Uterus (tissue), 4 donors: Measurements from ENCODE around the gene CHST8. TPM values are rescaled to one million over a fixed set of nuclear protein-coding genes. Genes with fewer than 3 reads are reported as not detected.

Experiments used
- DNase-seq, 2 donors: peaks; one replicate each; pipeline ENCODE4 v3.0.0-alpha.2; 2019 to 2020
- H3K27ac ChIP-seq, 2 donors: fragments of 200-600 bp; sonication (generic); 1 replicate in 1 of 2; 2 replicates in 1 of 2; pipeline ENCODE4 v1.5.1; 2016 to 2018
- H3K27me3 ChIP-seq, 2 donors: fragments of 200-600 bp; sonication (generic); one replicate each; pipeline ENCODE4 v1.5.1; 2018 to 2019; ENCODE audit warnings: control low read depth in 1 of 2
- H3K36me3 ChIP-seq, 2 donors: fragments of 200-600 bp; sonication (generic); one replicate each; pipeline ENCODE4 v1.5.1; 2019; ENCODE audit warnings: control low read depth in 1 of 2
- H3K4me1 ChIP-seq, 2 donors: fragments of 200-600 bp; sonication (generic); one replicate each; pipeline ENCODE4 v1.5.1; 2018 to 2019; ENCODE audit warnings: control low read depth in 1 of 2
- H3K4me3 ChIP-seq, 2 donors: fragments of 200-600 bp; sonication (generic); 1 replicate in 1 of 2; 2 replicates in 1 of 2; pipeline ENCODE4 v1.5.1; 2018 to 2019; ENCODE audit warnings: mild to moderate bottlenecking in 1 of 2
- H3K9me3 ChIP-seq, 2 donors: fragments of 200-600 bp; sonication (generic); one replicate each; pipeline ENCODE4 v1.5.1; 2019; ENCODE audit warnings: control low read depth in 1 of 2
- POLR2A ChIP-seq, 2 donors: fragments of 450-650 bp; IDR thresholded peaks; one replicate each; pipeline ENCODE4 v1.6.1; 2016; ENCODE audit warnings: antibody characterized with exemption in 2 of 2, mild to moderate bottlenecking in 1 of 2, moderate library complexity in 1 of 2
- intact Hi-C: fragments of 100-400 bp; cut with DNase I; formaldehyde crosslinking; loops from one replicate; pipeline ENCODE4 v1.15.1; 2023; ENCODE audit warnings: low total_unique reads
- total RNA-seq, 4 donors: library from RNA; depleted of rRNA in 3 of 4; stranded (reverse); fragments of >200 nt in 3 of 4; gene quantifications; one replicate each; pipeline versions ENCODE4 v1.1.0 to v1.2.4, GENCODE V29; 2014 to 2023
- TF ChIP-seq, protein P1 (sequence below), 4 experiments: fragments of 200-600 bp in 2 of 4; fragments of 450-650 bp in 2 of 4; sonication (generic) in 2 of 4; IDR thresholded peaks; one replicate each; pipeline ENCODE4 v1.5.1; 2016 to 2019; ENCODE audit warnings: antibody characterized with exemption in 4 of 4, mild to moderate bottlenecking in 2 of 4, moderate library complexity in 1 of 4
- donor health status: DM: yes; HTN: yes; CAD: no.

Gene CHST8
- total RNA-seq, 4 donors from 2014 or later: 0.26 to 0.95 (median 0.69) TPM; not detected in 1

DNA sequence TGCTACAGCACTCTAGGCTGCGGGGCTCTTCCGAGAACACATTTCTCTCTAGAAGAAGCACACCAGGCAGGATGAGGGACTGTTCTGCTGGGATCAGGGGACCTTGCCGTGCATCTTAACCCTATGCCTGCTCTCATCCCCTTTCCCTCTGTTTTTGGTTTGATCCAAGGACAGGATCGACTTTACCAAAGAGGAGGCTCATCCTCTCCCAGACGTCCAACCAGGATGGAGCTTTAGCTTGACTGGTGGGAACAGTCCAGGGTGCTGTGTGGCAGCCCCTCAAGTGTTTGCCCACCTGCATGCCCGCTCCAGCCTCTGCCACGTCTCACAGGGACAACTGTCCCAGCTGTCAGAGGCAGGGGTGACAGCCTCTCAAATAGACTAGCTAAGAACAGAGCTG lies 132.6 kb downstream of the CHST8 start:
- Histone ChIP-seq H3K9me3 (no peaks in the 10 kb centered on the region), H3K27ac (no peak overlapping the region), H3K36me3 (no peaks in the 10 kb centered on the region), H3K4me3 (no peak overlapping the region), H3K4me1 (no peaks in the 10 kb centered on the region), H3K27me3 (no peaks in the 10 kb centered on the region)
- TF ChIP-seq, protein P1, sequence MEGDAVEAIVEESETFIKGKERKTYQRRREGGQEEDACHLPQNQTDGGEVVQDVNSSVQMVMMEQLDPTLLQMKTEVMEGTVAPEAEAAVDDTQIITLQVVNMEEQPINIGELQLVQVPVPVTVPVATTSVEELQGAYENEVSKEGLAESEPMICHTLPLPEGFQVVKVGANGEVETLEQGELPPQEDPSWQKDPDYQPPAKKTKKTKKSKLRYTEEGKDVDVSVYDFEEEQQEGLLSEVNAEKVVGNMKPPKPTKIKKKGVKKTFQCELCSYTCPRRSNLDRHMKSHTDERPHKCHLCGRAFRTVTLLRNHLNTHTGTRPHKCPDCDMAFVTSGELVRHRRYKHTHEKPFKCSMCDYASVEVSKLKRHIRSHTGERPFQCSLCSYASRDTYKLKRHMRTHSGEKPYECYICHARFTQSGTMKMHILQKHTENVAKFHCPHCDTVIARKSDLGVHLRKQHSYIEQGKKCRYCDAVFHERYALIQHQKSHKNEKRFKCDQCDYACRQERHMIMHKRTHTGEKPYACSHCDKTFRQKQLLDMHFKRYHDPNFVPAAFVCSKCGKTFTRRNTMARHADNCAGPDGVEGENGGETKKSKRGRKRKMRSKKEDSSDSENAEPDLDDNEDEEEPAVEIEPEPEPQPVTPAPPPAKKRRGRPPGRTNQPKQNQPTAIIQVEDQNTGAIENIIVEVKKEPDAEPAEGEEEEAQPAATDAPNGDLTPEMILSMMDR (IDR thresholded peaks at IDR 0.05): no peak
- no peak for TF ChIP-seq POLR2A (IDR thresholded peaks at IDR 0.05)
- DNase-seq: no peak
- intact Hi-C loops: no loop called here

DNA sequence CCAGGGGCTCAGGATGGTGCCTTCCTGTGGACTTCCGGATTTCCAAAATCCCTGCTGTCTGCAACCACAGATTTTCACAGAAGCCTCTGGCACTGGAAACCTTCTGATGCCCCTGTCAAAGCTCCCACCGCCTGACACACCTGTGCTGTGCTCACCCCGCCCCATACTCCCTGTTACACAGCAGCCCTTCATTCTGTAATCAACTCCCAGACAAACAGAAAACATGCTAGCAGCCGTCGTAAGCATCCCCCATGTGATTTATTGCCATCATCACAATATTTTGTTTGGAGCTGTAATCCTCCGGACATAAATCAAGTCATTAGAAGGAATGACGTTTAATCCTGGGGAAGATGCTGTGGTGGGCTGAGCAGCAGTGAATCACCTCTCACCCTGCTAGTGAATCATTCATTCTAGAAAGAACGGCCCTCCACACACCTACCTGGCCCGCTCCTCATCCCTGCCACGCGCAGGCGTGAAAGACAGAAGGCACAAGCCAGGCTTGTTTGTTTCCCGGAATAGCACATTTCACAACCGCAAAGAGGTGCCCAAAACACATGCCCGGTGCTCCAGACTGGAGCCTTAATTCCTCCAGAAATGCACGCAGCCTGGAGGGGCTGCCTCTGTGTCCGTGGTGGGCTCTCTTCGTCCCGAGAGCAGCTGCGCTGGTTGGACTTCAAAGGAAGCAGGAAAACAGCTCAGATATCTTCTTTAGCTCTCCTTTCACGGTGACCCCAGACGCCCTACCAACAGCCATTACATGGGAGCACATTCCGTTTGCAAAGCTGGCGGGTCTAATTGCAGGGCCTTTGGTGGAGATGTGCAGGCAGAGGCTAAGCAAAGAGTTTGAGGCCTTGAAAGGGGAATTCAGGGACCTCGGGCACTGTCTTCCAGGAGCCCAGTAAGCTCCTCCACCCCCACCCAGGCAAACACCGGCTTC lies 133.6 kb downstream of the CHST8 start:
- no peak for DNase-seq
- H3K27me3 ChIP-seq: no peaks in the 10 kb centered on the region
- TF ChIP-seq POLR2A (IDR thresholded peaks at IDR 0.05): no peak
- TF ChIP-seq, protein P1 (IDR thresholded peaks at IDR 0.05): no peak

DNA sequence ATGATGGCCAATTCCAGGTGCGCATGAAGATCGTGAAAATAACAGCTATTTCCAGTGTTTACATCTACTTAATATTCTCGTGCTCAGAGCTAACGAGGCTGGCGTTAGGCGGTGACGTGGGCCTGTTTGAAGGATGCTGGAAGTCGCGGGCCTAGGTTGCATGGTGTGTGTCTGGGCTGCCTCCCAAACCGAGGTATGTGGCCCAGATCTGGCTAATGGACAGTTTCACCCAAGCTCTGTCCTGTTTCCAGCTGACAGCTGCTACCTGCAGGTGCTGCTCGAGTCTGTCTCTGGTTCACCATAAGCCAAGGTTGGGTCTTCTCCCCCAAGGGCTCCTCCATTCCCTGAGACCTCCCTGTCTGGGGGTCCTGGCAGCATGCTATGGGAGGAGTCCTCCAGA lies 134.4 kb downstream of the CHST8 start:
- intact Hi-C loops: no loop called here
- Histone ChIP-seq H3K9me3 (no peaks in the 10 kb centered on the region), H3K27me3 (no peaks in the 10 kb centered on the region), H3K27ac (no peak overlapping the region), H3K36me3 (no peaks in the 10 kb centered on the region), H3K4me1 (no peaks in the 10 kb centered on the region), H3K4me3 (no peak overlapping the region)
- no peak for DNase-seq
- no peak for TF ChIP-seq POLR2A (IDR thresholded peaks at IDR 0.05)
- TF ChIP-seq, protein P1 (IDR thresholded peaks at IDR 0.05): no peak

More for the DNA sequence above, 133.6 kb downstream of the CHST8 start:
- H3K9me3 ChIP-seq: no peaks in the 10 kb centered on the region
- no peak overlapping the region for H3K4me3 ChIP-seq
- H3K36me3 ChIP-seq: no peaks in the 10 kb centered on the region
- intact Hi-C loops: no loop called here
- H3K4me1 ChIP-seq: no peaks in the 10 kb centered on the region
- H3K27ac ChIP-seq: no peak overlapping the region

DNA sequence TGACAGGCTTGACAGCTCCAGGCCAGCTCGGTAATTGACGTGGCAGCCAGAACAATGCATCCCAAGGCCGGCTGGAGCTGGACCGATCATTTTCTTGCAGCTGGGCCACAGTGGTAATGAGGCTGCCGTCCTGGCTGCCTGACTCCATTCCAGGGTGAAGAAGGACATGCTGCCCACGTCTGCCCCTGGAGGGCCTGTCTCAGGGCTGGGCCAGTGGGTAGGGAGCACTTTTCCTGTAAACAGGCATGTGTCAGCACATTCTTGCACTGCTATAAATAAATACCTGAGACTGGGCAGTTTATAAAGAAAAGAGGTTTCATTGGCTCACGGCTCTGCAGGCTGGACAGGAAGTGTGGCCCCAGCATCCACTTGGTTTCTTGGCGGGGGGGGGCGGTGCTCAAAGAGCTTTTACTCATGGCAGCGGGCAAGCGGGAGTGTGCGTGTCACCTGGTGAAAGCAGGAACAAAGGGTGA lies 136.8 kb downstream of the CHST8 start:
- Histone ChIP-seq H3K4me1 (no peaks in the 10 kb centered on the region), H3K9me3 (no peaks in the 10 kb centered on the region), H3K36me3 (no peaks in the 10 kb centered on the region), H3K4me3 (no peak overlapping the region), H3K27me3 (no peaks in the 10 kb centered on the region), H3K27ac (no peak overlapping the region)
- TF ChIP-seq, protein P1 (IDR thresholded peaks at IDR 0.05): no peak
- TF ChIP-seq POLR2A (IDR thresholded peaks at IDR 0.05): no peak
- no peak for DNase-seq
- intact Hi-C loops: no loop called here

DNA sequence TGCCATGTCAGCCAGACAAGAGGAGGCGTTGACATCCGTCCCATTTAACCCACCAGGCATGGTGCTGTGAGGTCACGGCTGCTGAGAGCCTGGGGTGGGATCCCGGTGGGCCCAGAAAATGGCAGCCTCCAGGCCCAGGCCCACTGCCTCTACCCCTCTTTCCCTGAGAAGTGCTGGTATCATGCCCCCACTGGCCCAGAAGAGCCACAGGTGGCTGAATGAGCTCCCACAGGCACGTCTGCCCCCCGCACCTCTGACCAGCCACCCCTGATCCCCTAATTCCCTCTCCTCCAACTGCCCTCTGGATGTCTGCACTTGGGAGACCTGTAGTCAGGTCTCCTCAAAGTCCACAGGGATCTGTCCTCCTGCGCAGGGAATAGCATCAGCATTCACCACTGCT lies 137.6 kb downstream of the CHST8 start:
- H3K27ac ChIP-seq: no peak overlapping the region
- H3K27me3 ChIP-seq: no peaks in the 10 kb centered on the region
- intact Hi-C loops: no loop called here
- no peak overlapping the region for H3K4me3 ChIP-seq
- TF ChIP-seq, protein P1 (IDR thresholded peaks at IDR 0.05): no peak
- TF ChIP-seq POLR2A (IDR thresholded peaks at IDR 0.05): no peak
- no peak for DNase-seq
- no peaks in the 10 kb centered on the region for H3K9me3 ChIP-seq
- H3K4me1 ChIP-seq: no peaks in the 10 kb centered on the region
- no peaks in the 10 kb centered on the region for H3K36me3 ChIP-seq
